ENCODE results near the gene RMP24.
"Not testable (repeated sequence)": the region's sequence is repeated elsewhere in the genome, so short reads cannot be mapped to it uniquely, and the experiment has no call there.

The RMP24 gene

DNA sequence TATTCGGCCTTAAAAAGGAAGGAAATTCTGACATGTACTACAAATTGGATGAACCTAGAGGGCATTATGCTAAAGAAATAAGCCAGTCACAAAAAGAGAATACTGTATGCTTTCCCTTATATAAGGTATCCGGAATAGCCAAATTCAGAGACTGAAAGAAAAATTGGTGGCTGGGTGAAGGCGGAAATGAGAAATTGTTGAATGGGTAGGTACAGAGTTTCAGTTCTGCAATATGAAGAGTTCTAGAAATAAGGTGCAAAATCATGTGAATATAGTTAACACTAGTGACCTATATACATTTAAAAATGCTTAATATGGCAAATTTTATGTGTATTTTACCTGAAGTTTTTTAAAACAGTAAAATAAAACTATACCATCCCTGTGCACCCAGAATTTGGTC lies 43.1 kb downstream of the RMP24 start:
- H3K27me3 ChIP-seq: no peaks in the 10 kb centered on the region
- WGBS, 2 donors: 82 to 93% methylated on average over 3 of the region's 3 CpGs
- no peaks in the 10 kb centered on the region for H3K4me1 ChIP-seq
- TF ChIP-seq POLR2A (IDR thresholded peaks at IDR 0.05) (no peak), EP300 (IDR thresholded peaks at IDR 0.05) (no peak), POLR2AphosphoS5 (IDR thresholded peaks at IDR 0.05) (no peak)
- TF ChIP-seq, protein P1, sequence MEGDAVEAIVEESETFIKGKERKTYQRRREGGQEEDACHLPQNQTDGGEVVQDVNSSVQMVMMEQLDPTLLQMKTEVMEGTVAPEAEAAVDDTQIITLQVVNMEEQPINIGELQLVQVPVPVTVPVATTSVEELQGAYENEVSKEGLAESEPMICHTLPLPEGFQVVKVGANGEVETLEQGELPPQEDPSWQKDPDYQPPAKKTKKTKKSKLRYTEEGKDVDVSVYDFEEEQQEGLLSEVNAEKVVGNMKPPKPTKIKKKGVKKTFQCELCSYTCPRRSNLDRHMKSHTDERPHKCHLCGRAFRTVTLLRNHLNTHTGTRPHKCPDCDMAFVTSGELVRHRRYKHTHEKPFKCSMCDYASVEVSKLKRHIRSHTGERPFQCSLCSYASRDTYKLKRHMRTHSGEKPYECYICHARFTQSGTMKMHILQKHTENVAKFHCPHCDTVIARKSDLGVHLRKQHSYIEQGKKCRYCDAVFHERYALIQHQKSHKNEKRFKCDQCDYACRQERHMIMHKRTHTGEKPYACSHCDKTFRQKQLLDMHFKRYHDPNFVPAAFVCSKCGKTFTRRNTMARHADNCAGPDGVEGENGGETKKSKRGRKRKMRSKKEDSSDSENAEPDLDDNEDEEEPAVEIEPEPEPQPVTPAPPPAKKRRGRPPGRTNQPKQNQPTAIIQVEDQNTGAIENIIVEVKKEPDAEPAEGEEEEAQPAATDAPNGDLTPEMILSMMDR (IDR thresholded peaks at IDR 0.05): no peak
- H3K9me3 ChIP-seq: no peaks in the 10 kb centered on the region
- H3K4me3 ChIP-seq: no peak overlapping the region
- DNase-seq: no peak
- H3K36me3 ChIP-seq: no peaks in the 10 kb centered on the region
- no peak overlapping the region for H3K27ac ChIP-seq
- intact Hi-C loops (cut with DNase I): loop anchor here (2.0 kb wide), 1 partner anchor 269 kb away; no protein-coding TSS in a partner anchor

DNA sequence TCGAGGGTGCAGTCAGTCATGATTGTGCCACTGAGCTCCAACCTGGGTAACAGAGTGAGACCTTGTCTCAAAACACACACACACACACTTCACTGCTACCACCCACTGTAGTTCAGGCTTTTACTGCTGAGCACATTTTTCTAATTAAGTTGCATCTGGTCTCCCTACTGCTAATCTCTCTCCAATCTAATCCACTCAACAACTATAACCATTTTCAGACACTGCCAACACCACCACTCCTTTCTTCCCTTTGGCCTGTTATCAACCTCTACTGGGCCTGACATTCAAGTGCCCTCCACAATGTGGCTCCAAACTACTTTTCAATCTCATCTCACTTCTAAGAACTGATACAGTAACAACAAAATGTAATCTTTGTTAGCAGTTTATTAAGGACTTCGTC lies 44.8 kb downstream of the RMP24 start:
- no peak for DNase-seq
- TF ChIP-seq POLR2A (IDR thresholded peaks at IDR 0.05): no peak
- no peak for TF ChIP-seq POLR2AphosphoS5 (IDR thresholded peaks at IDR 0.05)
- TF ChIP-seq, protein P1 (IDR thresholded peaks at IDR 0.05): no peak
- no peak for TF ChIP-seq EP300 (IDR thresholded peaks at IDR 0.05)

DNA sequence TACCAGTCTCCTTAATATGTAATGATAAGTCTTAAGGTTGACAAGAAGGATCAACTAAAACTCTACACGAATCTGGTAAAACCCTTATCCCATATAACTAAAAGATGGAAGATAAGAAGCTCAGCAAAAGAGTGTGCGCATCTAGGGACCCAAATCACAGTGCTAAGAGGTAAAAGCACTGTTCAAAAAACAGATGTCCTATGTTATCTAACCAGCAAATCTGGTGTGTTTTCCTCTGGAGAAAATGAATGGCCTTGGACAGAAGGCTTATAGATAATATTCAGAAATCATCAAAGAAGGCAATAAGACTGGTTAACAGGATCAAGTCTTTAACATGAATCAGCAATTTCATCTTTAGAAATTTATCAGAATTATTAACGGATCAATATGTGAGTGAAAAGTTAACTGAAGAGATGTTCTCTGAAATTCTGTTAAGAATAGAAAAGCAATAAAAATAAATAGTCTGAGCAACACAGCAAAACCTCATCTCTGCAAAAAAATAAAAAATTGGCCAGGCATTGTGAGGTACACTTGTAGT lies 47.8 kb downstream of the RMP24 start:
- Histone ChIP-seq H3K9me3 (no peaks in the 10 kb centered on the region), H3K27ac (no peak overlapping the region), H3K36me3 (peaks cover 0 to 2% (median 0%) of the 10 kb centered on the region in 4 donors), H3K27me3 (no peaks in the 10 kb centered on the region), H3K4me1 (no peaks in the 10 kb centered on the region), H3K4me3 (no peak overlapping the region)
- WGBS, 2 donors: 94 to 95% methylated on average over 3 of the region's 3 CpGs
- intact Hi-C loops (cut with DNase I): no loop called here
- DNase-seq: no peak
- TF ChIP-seq EP300 (IDR thresholded peaks at IDR 0.05): no peak
- no peak for TF ChIP-seq POLR2AphosphoS5 (IDR thresholded peaks at IDR 0.05)
- TF ChIP-seq, protein P1 (IDR thresholded peaks at IDR 0.05): no peak
- TF ChIP-seq POLR2A (IDR thresholded peaks at IDR 0.05): no peak

More for the DNA sequence above, 44.8 kb downstream of the RMP24 start:
- WGBS, 2 donors: 77 to 91% methylated on average over 2 of the region's 2 CpGs
- no peaks in the 10 kb centered on the region for H3K27me3 ChIP-seq
- no peaks in the 10 kb centered on the region for H3K4me1 ChIP-seq
- no peak overlapping the region for H3K4me3 ChIP-seq
- no peaks in the 10 kb centered on the region for H3K36me3 ChIP-seq
- intact Hi-C loops (cut with DNase I): loop anchor here (2.0 kb wide), 1 partner anchor 268 kb away; no protein-coding TSS in a partner anchor
- H3K9me3 ChIP-seq: no peaks in the 10 kb centered on the region
- H3K27ac ChIP-seq: no peak overlapping the region

GRCh38 chr18:36023336-36023735 lies 50.9 kb downstream of the RMP24 start:
- peaks cover 0 to 29% (median 3%) of the 10 kb centered on the region in 4 donors for H3K36me3 ChIP-seq
- no peak for DNase-seq
- no peak overlapping the region for H3K27ac ChIP-seq
- H3K4me3 ChIP-seq: no peak overlapping the region
- H3K9me3 ChIP-seq: no peaks in the 10 kb centered on the region
- intact Hi-C loops (cut with DNase I): no loop called here
- WGBS, 2 donors: 95% methylated on average over 1 of the region's 1 CpG
- H3K27me3 ChIP-seq: no peaks in the 10 kb centered on the region
- no peaks in the 10 kb centered on the region for H3K4me1 ChIP-seq
- TF ChIP-seq, protein P1 (IDR thresholded peaks at IDR 0.05): no peak
- TF ChIP-seq EP300 (IDR thresholded peaks at IDR 0.05): no peak

- H3K27me3 ChIP-seq; intact Hi-C loops (cut with DNase I); H3K4me1 ChIP-seq; DNase-seq; H3K27ac ChIP-seq; H3K4me3 ChIP-seq; H3K9me3 ChIP-seq: not testable (repeated sequence)
- 95% methylated on average over 3 of the region's 3 CpGs for WGBS, 2 donors
- H3K36me3 ChIP-seq: peaks cover 0 to 38% (median 5%) of the 10 kb centered on the region in 4 donors
Observed at GRCh38 chr18:36024241-36024640, 51.8 kb downstream of the RMP24 start.
